A673 (cell line): ENCODE measurements around the gene TMC3.

ENCODE experiments used
- EZH2 ChIP-seq: fragments of 200-600 bp; sonication (generic); IDR thresholded peaks from 2 replicates; pipeline ENCODE4 v1.6.1; 2017; ENCODE audit warnings: borderline replicate concordance, low read depth, mild to moderate bottlenecking, mixed read lengths, antibody characterized with exemption, low read length; ENCODE audit not compliant: poor library complexity, severe bottlenecking
- TF ChIP-seq, protein P1 (sequence below): fragments of 300-800, 200-600 bp; sonication (generic); conservative IDR thresholded peaks from 2 replicates; pipeline ENCODE4 v1.5.1; 2017; ENCODE audit warnings: low read depth, mild to moderate bottlenecking, antibody characterized with exemption, low read length, moderate library complexity, mixed read lengths

DNA sequence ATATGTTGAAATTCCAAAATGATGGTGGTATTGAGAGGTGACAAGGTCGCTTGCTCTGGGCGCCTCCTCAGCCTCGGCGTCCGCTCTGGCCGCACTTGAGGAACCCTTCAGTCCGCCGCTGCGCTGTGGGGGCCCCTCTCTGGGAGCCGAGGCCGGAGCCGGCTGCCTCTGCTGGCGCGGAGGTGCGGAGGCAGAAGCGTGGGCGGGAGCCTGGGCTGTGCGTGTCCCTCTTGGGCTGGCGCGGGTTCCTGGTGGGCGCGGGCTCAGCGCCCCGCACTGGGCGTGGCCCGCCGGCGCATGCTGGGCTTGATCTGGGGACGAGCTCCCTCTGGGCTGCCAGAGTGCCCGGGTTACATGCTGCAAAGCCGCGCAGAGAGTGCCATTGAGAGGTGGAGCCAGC lies 39.8 kb upstream of the TMC3 start:
- TF ChIP-seq EZH2: no peak
- TF ChIP-seq, protein P1, sequence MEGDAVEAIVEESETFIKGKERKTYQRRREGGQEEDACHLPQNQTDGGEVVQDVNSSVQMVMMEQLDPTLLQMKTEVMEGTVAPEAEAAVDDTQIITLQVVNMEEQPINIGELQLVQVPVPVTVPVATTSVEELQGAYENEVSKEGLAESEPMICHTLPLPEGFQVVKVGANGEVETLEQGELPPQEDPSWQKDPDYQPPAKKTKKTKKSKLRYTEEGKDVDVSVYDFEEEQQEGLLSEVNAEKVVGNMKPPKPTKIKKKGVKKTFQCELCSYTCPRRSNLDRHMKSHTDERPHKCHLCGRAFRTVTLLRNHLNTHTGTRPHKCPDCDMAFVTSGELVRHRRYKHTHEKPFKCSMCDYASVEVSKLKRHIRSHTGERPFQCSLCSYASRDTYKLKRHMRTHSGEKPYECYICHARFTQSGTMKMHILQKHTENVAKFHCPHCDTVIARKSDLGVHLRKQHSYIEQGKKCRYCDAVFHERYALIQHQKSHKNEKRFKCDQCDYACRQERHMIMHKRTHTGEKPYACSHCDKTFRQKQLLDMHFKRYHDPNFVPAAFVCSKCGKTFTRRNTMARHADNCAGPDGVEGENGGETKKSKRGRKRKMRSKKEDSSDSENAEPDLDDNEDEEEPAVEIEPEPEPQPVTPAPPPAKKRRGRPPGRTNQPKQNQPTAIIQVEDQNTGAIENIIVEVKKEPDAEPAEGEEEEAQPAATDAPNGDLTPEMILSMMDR: no peak
